OCI-LY7 (cell line): ENCODE data around the gene CA11. TPM values are rescaled to one million over a fixed set of nuclear protein-coding genes. Genes with fewer than 3 reads are reported as not detected.
A peak's percentile ranks its signal among the peaks of the same experiment; 100 is the strongest.

Source experiments
- BruUV-seq: library from RNA; stranded (reverse); fragments of 400-500 nt; replicated peaks from 2 replicates; lab custom pipeline; 2021; lab: Mats Ljungman, UMichigan
- CTCF ChIA-PET: fragments of 300-600 bp; sonication (Branson Sonifier 250); formaldehyde crosslinking; loops from one replicate; lab custom pipeline; 2022; ENCODE audit warnings: antibody characterized with exemption; ENCODE audit not compliant: unreplicated experiment; lab: Charles Lee
- POLR2A ChIA-PET: fragments of 300-600 bp; sonication (Branson Sonifier 250); formaldehyde crosslinking; loops from one replicate; lab custom pipeline; 2022; ENCODE audit warnings: antibody characterized with exemption; lab: Charles Lee
- DNase-seq: peaks from one replicate; pipeline ENCODE4 v3.0.0-alpha.2; 2015; ENCODE audit warnings: low spot score
- H2AFZ ChIP-seq: fragments of 200-600 bp; sonication (generic), shearing (Covaris generic); 2 replicates; pipeline ENCODE4 v1.6.1; 2014; ENCODE audit warnings: mild to moderate bottlenecking, antibody characterized with exemption, low read length, moderate library complexity
- H3K27ac ChIP-seq: fragments of 200-600 bp; sonication (generic); 2 replicates; pipeline ENCODE4 v1.5.1; 2014; ENCODE audit warnings: mixed run types, low read depth, mild to moderate bottlenecking, moderate library complexity, low read length, inconsistent platforms; ENCODE audit not compliant: poor library complexity, severe bottlenecking
- H3K36me3 ChIP-seq: fragments of 200-600 bp; sonication (generic); 2 replicates; pipeline ENCODE4 v1.6.1; 2014; ENCODE audit warnings: mild to moderate bottlenecking, antibody characterized with exemption, low read length, moderate library complexity, mixed read lengths; ENCODE audit not compliant: insufficient read depth
- H3K4me1 ChIP-seq: fragments of 200-600 bp; sonication (generic); 2 replicates; pipeline ENCODE4 v1.5.1; 2014; ENCODE audit warnings: mild to moderate bottlenecking, low read length; ENCODE audit not compliant: insufficient read depth, poor library complexity, severe bottlenecking
- H3K4me2 ChIP-seq: fragments of 200-600 bp; sonication (generic); 2 replicates; pipeline ENCODE4 v1.6.1; 2014; ENCODE audit warnings: mild to moderate bottlenecking, low read length
- H3K4me3 ChIP-seq: fragments of 200-600 bp; sonication (generic); 2 replicates; pipeline ENCODE4 v1.5.1; 2014; ENCODE audit warnings: mild to moderate bottlenecking, low read depth, low read length; ENCODE audit not compliant: poor library complexity, severe bottlenecking
- H3K79me2 ChIP-seq: fragments of 200-600 bp; sonication (generic); 2 replicates; pipeline ENCODE4 v1.6.1; 2016; ENCODE audit warnings: low read depth, mild to moderate bottlenecking, low read length, moderate library complexity, mixed read lengths; ENCODE audit not compliant: insufficient read depth
- H3K9me2 ChIP-seq: fragments of 200-600 bp; sonication (generic); 2 replicates; pipeline ENCODE4 v1.6.1; 2016; ENCODE audit warnings: mild to moderate bottlenecking, low read length, mixed read lengths; ENCODE audit not compliant: insufficient read depth
- H3K9me3 ChIP-seq: fragments of 200-600 bp; sonication (generic); 2 replicates; pipeline ENCODE4 v1.6.1; 2014; ENCODE audit warnings: mild to moderate bottlenecking, mixed run types, low read length, mixed read lengths
- H4K20me1 ChIP-seq: fragments of 200-600 bp; sonication (generic); 2 replicates; pipeline ENCODE4 v1.6.1; 2014; ENCODE audit warnings: mild to moderate bottlenecking, antibody characterized with exemption, low read length, moderate library complexity, mixed read lengths; ENCODE audit not compliant: insufficient read depth
- CTCF ChIP-seq: fragments of 200-600 bp; sonication (generic); conservative IDR thresholded peaks from 2 replicates; pipeline ENCODE4 v1.5.1; 2014; ENCODE audit warnings: mild to moderate bottlenecking, antibody characterized with exemption, low read length, moderate library complexity, mixed read lengths
- EZH2phosphoT487 ChIP-seq: fragments of 200-600 bp; sonication (generic); IDR thresholded peaks from 2 replicates; pipeline ENCODE4 v1.6.1; 2018; ENCODE audit warnings: low read depth, borderline replicate concordance, mild to moderate bottlenecking, mixed run types, antibody characterized with exemption, low read length, moderate library complexity, mixed read lengths
- intact Hi-C: fragments of 100-400 bp; cut with micrococcal nuclease; formaldehyde crosslinking; loops from one replicate; pipeline ENCODE4 v1.10.0; 2022; ENCODE audit not compliant: unreplicated experiment
- total RNA-seq, 2 experiments: library from RNA; depleted of rRNA in 1 of 2; stranded (reverse); fragments of >200 nt in 1 of 2; shearing (Covaris generic) in 1 of 2; gene quantifications; 2 replicates each; pipeline ENCODE4 v1.2.3, GENCODE V29; 2014 to 2022

CA11 gene
- total RNA-seq, 2 experiments from 2014 or later = 2.5 to 10.8 TPM

- peak overlapping the region; percentile 97 for H3K4me2 ChIP-seq
- H3K36me3 ChIP-seq = peaks cover 11% of the 10 kb centered on the region; the same call in 1 of the 2 replicates
- H2AFZ ChIP-seq = peak overlapping the region; percentile 45; the same call in 1 of the 2 replicates
- peak; percentile 86 for DNase-seq
- POLR2A ChIA-PET = no interaction called here
- BruUV-seq = no TSS peak
- peak overlapping the region; percentile 76 for H3K4me3 ChIP-seq
- H3K27ac ChIP-seq = peak overlapping the region; percentile 94
- no peaks in the 10 kb centered on the region for H4K20me1 ChIP-seq
- peaks cover 46% of the 10 kb centered on the region for H3K4me1 ChIP-seq
- intact Hi-C loops = loop anchor here (5.0 to 10.0 kb wide), 2 partner anchors 859 to 1042 kb away; partner anchors contain the start of genes PRMT1 and RPS11
- H3K9me3 ChIP-seq = no peaks in the 10 kb centered on the region
- no peaks in the 10 kb centered on the region; the same call in 1 of the 2 replicates for H3K79me2 ChIP-seq
- TF ChIP-seq EZH2phosphoT487 (no peak), CTCF (no peak)
- CTCF ChIA-PET = no interaction called here
- H3K9me2 ChIP-seq = no peaks in the 10 kb centered on the region
These were observed 10.6 kb downstream of the CA11 start for GRCh38 chr19:48635263-48635965.

- Histone ChIP-seq H3K27ac (peak overlapping the region; percentile 82), H2AFZ (peak overlapping the region; percentile 43; the same call in 1 of the 2 replicates), H3K4me2 (peak overlapping the region; percentile 97), H3K4me1 (peaks cover 46% of the 10 kb centered on the region), H3K9me3 (no peaks in the 10 kb centered on the region), H3K9me2 (no peaks in the 10 kb centered on the region), H3K4me3 (peak overlapping the region; percentile 76), H3K36me3 (peaks cover 19% of the 10 kb centered on the region; the same call in 1 of the 2 replicates), H4K20me1 (no peaks in the 10 kb centered on the region), H3K79me2 (no peaks in the 10 kb centered on the region; the same call in 1 of the 2 replicates)
- POLR2A ChIA-PET = interaction anchor here (1.2 to 1.8 kb wide), 2 partner anchors 16 to 18 kb away, joined by 3 to 6 read pairs; partner anchors contain the start of genes RPL18 and SPHK2
- peak; percentile 97 for DNase-seq
- BruUV-seq = no TSS peak
- intact Hi-C loops = loop anchor here (5.0 to 10.0 kb wide), 2 partner anchors 860 to 1043 kb away; partner anchors contain the start of genes PRMT1 and RPS11
- TF ChIP-seq CTCF (no peak), EZH2phosphoT487 (no peak)
- CTCF ChIA-PET = interaction anchor here (0.8 to 1.1 kb wide), 2 partner anchors 11 to 132 kb away, joined by 3 read pairs; no protein-coding TSS in a partner anchor
These were observed 11.3 kb downstream of the CA11 start for GRCh38 chr19:48634424-48635262.
